ENCODE data around the gene DNPEP.
"Not testable (repeated sequence)": the region's sequence is repeated elsewhere in the genome, so short reads cannot be mapped to it uniquely, and the experiment has no call there.

DNPEP gene

DNA sequence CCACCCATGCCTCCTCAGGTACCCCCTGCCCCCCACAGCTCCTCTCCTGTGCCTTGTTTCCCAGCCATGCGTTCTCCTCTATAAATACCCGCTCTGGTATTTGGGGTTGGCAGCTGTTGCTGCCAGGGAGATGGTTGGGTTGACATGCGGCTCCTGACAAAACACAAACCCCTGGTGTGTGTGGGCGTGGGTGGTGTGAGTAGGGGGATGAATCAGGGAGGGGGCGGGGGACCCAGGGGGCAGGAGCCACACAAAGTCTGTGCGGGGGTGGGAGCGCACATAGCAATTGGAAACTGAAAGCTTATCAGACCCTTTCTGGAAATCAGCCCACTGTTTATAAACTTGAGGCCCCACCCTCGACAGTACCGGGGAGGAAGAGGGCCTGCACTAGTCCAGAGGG lies 29.7 kb upstream of the DNPEP start:
- 77% methylated on average over 9 of the region's 9 CpGs for WGBS
- H3K27me3 ChIP-seq (ENCODE audit: insufficient read depth, low read length): peaks cover 16% of the 10 kb centered on the region
- peaks cover 14% of the 10 kb centered on the region for H3K4me1 ChIP-seq (ENCODE audit: insufficient read depth, low read length)
- no peak overlapping the region for H3K9ac ChIP-seq (ENCODE audit: low read depth, low read length)
- peaks cover 5% of the 10 kb centered on the region; the same call in 1 of the 2 replicates for H3K9me3 ChIP-seq (ENCODE audit: insufficient read depth, low read depth, low read length)
- H3K36me3 ChIP-seq (ENCODE audit: insufficient read depth, low read length): no peaks in the 10 kb centered on the region
- no peak overlapping the region for H3K4me3 ChIP-seq (ENCODE audit: low read length)
- H3K27ac ChIP-seq (ENCODE audit: low read depth, low read length): no peak overlapping the region

DNA sequence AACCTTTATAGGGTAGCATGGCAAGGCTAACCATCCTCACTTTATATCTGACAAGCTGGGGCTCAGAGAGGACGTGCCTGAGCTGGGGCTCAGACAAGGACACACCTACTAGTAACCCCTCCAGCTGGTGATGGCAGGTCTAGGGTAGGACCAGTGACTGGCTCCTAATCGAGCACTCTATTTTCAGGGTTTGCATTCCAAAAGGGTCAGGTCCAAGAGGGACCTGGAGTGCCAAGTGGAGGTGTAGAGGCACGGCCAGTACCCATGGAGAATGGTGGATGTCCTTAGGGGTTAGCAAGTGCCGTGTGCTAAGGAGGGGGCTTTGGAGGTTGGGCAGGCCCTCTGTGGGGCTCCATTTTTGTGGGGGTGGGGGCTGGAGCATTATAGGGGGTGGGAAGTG lies 29.2 kb upstream of the DNPEP start:
- Histone ChIP-seq H3K27ac (ENCODE audit: low read depth, low read length) (peak overlapping the region; percentile 39; the same call in 1 of the 2 replicates), H3K9me3 (ENCODE audit: insufficient read depth, low read depth, low read length) (peaks cover 6% of the 10 kb centered on the region; the same call in 1 of the 2 replicates), H3K4me1 (ENCODE audit: insufficient read depth, low read length) (peaks cover 14% of the 10 kb centered on the region), H3K27me3 (ENCODE audit: insufficient read depth, low read length) (peaks cover 16% of the 10 kb centered on the region), H3K36me3 (ENCODE audit: insufficient read depth, low read length) (no peaks in the 10 kb centered on the region), H3K9ac (ENCODE audit: low read depth, low read length) (no peak overlapping the region), H3K4me3 (ENCODE audit: low read length) (no peak overlapping the region)
- 84% methylated on average over 4 of the region's 4 CpGs for WGBS

GRCh38 chr2:219416235-219416602 lies 28.5 kb upstream of the DNPEP start:
- peak overlapping the region; percentile 39; the same call in 1 of the 2 replicates for H3K27ac ChIP-seq (ENCODE audit: low read depth, low read length)
- no peaks in the 10 kb centered on the region for H3K36me3 ChIP-seq (ENCODE audit: insufficient read depth, low read length)
- no peak overlapping the region for H3K4me3 ChIP-seq (ENCODE audit: low read length)
- peaks cover 6% of the 10 kb centered on the region; the same call in 1 of the 2 replicates for H3K9me3 ChIP-seq (ENCODE audit: insufficient read depth, low read depth, low read length)
- no peak overlapping the region for H3K9ac ChIP-seq (ENCODE audit: low read depth, low read length)
- H3K27me3 ChIP-seq (ENCODE audit: insufficient read depth, low read length): peaks cover 16% of the 10 kb centered on the region
- 20% methylated on average over 3 of the region's 3 CpGs for WGBS
- peaks cover 14% of the 10 kb centered on the region for H3K4me1 ChIP-seq (ENCODE audit: insufficient read depth, low read length)

DNA sequence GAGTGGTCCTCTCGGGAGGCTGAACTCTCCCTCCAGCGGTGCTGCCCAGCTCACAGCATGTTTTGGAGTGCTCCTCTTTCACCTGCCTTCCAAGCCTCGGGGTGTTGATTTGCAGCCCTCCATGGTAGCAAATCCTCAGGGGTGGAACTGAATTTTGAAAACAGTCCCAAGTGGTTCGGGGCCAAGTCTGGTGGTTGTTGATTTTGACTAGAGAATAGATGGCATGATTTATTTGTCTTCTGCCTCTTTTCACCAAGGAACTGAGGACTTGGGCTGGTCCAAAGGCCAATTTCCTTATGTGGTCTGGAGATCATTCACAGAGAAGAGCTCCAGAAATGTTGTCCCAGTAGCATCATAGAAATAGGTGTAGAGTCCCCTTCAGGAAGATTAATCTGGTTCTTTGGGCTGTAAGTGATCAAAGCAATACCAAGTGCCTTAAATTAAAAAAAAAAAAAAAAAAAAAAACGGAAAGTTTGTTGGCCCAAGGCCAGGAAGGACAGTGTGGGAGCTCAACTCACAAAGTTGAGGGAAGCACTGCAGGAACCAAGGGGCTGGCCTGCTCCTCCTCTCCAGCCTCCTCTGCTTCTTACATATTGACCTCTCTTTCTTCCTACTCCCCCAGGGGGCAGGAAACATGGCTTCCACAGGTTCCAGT lies 28.0 kb upstream of the DNPEP start:
- H3K36me3 ChIP-seq (ENCODE audit: insufficient read depth, low read length): no peaks in the 10 kb centered on the region
- H3K4me3 ChIP-seq (ENCODE audit: low read length): no peak overlapping the region
- WGBS: 71% methylated on average over 5 of the region's 5 CpGs
- peaks cover 6% of the 10 kb centered on the region; the same call in 1 of the 2 replicates for H3K9me3 ChIP-seq (ENCODE audit: insufficient read depth, low read depth, low read length)
- H3K27ac ChIP-seq (ENCODE audit: low read depth, low read length): no peak overlapping the region; the same call in 1 of the 2 replicates
- H3K27me3 ChIP-seq (ENCODE audit: insufficient read depth, low read length): peaks cover 16% of the 10 kb centered on the region
- H3K9ac ChIP-seq (ENCODE audit: low read depth, low read length): no peak overlapping the region
- peaks cover 14% of the 10 kb centered on the region for H3K4me1 ChIP-seq (ENCODE audit: insufficient read depth, low read length)

DNA sequence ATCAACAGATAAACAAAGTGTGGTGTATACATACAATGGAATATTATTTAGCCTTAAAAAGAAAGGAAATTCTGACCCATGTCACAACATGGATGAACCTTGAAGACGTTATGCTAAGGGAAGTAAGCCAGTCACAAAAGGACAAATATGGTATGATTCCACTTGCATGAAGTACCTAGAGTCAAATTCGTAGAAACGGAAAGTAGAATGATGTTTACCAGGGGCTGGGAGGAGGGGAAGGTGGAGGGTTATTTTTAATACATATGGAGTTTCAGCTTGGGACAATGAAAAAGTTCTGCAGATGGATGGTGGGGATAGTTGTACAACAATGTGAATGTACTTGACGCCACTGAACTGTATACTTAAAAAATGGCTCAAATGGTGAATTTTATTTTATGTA lies 27.1 kb upstream of the DNPEP start:
- Histone ChIP-seq H3K9ac (ENCODE audit: low read depth, low read length) (no peak overlapping the region), H3K36me3 (ENCODE audit: insufficient read depth, low read length) (no peaks in the 10 kb centered on the region), H3K9me3 (ENCODE audit: insufficient read depth, low read depth, low read length) (peaks cover 6% of the 10 kb centered on the region; the same call in 1 of the 2 replicates), H3K4me1 (ENCODE audit: insufficient read depth, low read length) (peaks cover 14% of the 10 kb centered on the region), H3K4me3 (ENCODE audit: low read length) (no peak overlapping the region), H3K27ac (ENCODE audit: low read depth, low read length) (no peak overlapping the region), H3K27me3 (ENCODE audit: insufficient read depth, low read length) (peaks cover 13% of the 10 kb centered on the region)
- 93% methylated on average over 4 of the region's 4 CpGs for WGBS

DNA sequence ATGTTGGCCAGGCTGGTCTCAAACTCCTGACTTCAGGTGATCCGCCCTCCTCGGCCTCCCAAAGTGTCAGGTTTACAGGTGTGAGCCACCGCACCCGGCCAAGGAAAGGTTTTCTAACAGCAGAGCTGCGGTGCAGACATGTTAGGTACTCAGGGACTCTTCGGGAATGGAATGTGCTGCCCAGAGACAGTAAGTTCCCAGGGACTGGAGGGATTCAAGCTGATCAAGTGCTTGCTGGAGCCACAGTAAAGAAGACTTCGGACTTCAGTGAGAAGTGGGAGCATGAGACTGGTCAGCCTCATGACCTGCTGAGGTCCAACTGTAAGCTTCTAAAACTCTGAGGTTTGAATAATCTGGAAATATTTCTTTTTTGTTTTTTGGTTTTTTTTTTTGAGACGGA lies 22.7 kb upstream of the DNPEP start:
- Histone ChIP-seq H3K36me3 (ENCODE audit: insufficient read depth, low read length) (no peaks in the 10 kb centered on the region), H3K9ac (ENCODE audit: low read depth, low read length) (no peak overlapping the region), H3K4me1 (ENCODE audit: insufficient read depth, low read length) (no peaks in the 10 kb centered on the region; the same call in 1 of the 2 replicates), H3K9me3 (ENCODE audit: insufficient read depth, low read depth, low read length) (peaks cover 6% of the 10 kb centered on the region; the same call in 1 of the 2 replicates), H3K27ac (ENCODE audit: low read depth, low read length) (no peak overlapping the region), H3K4me3 (ENCODE audit: low read length) (no peak overlapping the region), H3K27me3 (ENCODE audit: insufficient read depth, low read length) (no peaks in the 10 kb centered on the region)
- 94% methylated on average over 8 of the region's 8 CpGs for WGBS

- WGBS: 92% methylated on average over 5 of the region's 5 CpGs
- Histone ChIP-seq H3K9ac (ENCODE audit: low read depth, low read length) (no peak overlapping the region), H3K4me3 (ENCODE audit: low read length) (no peak overlapping the region)
These were observed 21.9 kb upstream of the DNPEP start for GRCh38 chr2:219409619-219410018.

GRCh38 chr2:219408631-219409030 lies 20.9 kb upstream of the DNPEP start:
- Histone ChIP-seq H3K27me3 (ENCODE audit: insufficient read depth, low read length) (no peaks in the 10 kb centered on the region), H3K4me1 (ENCODE audit: insufficient read depth, low read length) (peaks cover 6% of the 10 kb centered on the region; the same call in 1 of the 2 replicates), H3K27ac (ENCODE audit: low read depth, low read length) (no peak overlapping the region), H3K9ac (ENCODE audit: low read depth, low read length) (no peak overlapping the region), H3K36me3 (ENCODE audit: insufficient read depth, low read length) (no peaks in the 10 kb centered on the region), H3K4me3 (ENCODE audit: low read length) (no peak overlapping the region), H3K9me3 (ENCODE audit: insufficient read depth, low read depth, low read length) (peaks cover 6% of the 10 kb centered on the region; the same call in 1 of the 2 replicates)
- WGBS: 88% methylated on average over 8 of the region's 8 CpGs

More at GRCh38 chr2:219409619-219410018, 21.9 kb upstream of the DNPEP start:
- peaks cover 3% of the 10 kb centered on the region; the same call in 1 of the 2 replicates for H3K4me1 ChIP-seq (ENCODE audit: insufficient read depth, low read length)
- H3K9me3 ChIP-seq (ENCODE audit: insufficient read depth, low read depth, low read length): peaks cover 6% of the 10 kb centered on the region; the same call in 1 of the 2 replicates
- no peaks in the 10 kb centered on the region for H3K36me3 ChIP-seq (ENCODE audit: insufficient read depth, low read length)
- no peak overlapping the region for H3K27ac ChIP-seq (ENCODE audit: low read depth, low read length)
- no peaks in the 10 kb centered on the region for H3K27me3 ChIP-seq (ENCODE audit: insufficient read depth, low read length)

DNA sequence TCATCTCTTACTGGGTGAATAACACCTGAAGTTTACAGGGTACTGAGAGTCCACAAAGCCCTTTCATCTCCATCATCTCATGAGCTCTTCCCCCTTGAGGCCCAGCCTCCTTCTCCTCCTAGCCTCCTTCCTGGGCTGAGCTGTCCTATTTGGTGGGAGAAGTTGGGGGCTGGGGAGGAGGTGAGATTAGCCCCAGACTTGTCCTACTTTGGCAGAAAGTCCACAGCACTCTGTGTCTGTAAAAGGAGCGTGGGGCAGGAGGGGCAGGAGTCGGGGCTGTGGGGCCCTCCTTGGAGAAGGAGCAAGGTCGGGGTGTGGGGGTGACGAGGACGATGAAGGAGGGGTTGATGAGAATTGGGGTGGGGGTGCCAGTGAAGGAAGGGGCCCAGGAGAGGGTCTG lies 20.5 kb upstream of the DNPEP start:
- WGBS: 94% methylated on average over 5 of the region's 5 CpGs
- no peaks in the 10 kb centered on the region for H3K27me3 ChIP-seq (ENCODE audit: insufficient read depth, low read length)
- H3K9me3 ChIP-seq (ENCODE audit: insufficient read depth, low read depth, low read length): peaks cover 6% of the 10 kb centered on the region; the same call in 1 of the 2 replicates
- no peak overlapping the region for H3K9ac ChIP-seq (ENCODE audit: low read depth, low read length)
- H3K4me1 ChIP-seq (ENCODE audit: insufficient read depth, low read length): peaks cover 6% of the 10 kb centered on the region; the same call in 1 of the 2 replicates
- no peak overlapping the region for H3K27ac ChIP-seq (ENCODE audit: low read depth, low read length)
- no peak overlapping the region for H3K4me3 ChIP-seq (ENCODE audit: low read length)
- no peaks in the 10 kb centered on the region for H3K36me3 ChIP-seq (ENCODE audit: insufficient read depth, low read length)

DNA sequence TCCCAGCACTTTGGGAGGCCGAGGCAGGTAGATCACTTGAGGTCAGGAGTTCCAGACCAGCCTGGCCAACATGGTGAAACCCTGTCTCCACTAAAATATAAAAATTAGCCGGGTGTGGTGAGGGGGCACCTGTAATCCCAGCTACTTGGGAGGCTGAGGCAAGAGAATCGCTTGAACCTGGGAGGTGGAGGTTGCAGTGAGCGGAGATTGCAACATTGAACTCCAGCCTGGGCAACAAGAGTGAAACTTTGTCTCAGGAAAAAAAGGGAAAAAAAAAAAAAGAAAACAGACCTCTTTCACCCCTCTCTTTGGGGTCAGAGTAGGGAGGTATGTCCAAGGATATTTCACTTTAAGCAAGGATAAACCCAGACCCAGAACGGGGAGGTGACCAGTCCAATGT lies 19.6 kb upstream of the DNPEP start:
- peaks cover 11% of the 10 kb centered on the region for H3K4me1 ChIP-seq (ENCODE audit: insufficient read depth, low read length)
- H3K9ac ChIP-seq (ENCODE audit: low read depth, low read length); H3K9me3 ChIP-seq (ENCODE audit: insufficient read depth, low read depth, low read length); H3K4me3 ChIP-seq (ENCODE audit: low read length); H3K27me3 ChIP-seq (ENCODE audit: insufficient read depth, low read length); H3K36me3 ChIP-seq (ENCODE audit: insufficient read depth, low read length); H3K27ac ChIP-seq (ENCODE audit: low read depth, low read length): not testable (repeated sequence)
- 70% methylated on average over 5 of the region's 5 CpGs for WGBS

DNA sequence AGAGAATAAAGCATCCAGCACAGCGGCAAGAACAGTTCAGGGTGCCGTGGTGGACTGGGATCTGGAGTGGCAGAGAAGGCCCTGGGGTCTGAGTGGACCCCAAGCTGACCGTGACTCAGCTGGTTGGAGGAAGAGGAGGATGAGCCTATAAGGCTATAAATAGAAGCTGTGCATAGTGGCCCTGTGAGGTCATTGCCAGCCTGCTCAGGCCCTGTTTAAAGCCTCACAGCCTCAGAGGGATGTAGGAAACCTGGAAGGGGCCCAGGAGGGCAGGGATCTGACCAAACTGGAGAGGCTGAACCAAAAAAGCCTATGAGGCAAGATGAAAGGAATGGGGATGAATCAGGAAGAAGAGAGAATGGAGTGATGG lies 19.1 kb upstream of the DNPEP start:
- no peaks in the 10 kb centered on the region for H3K27me3 ChIP-seq (ENCODE audit: insufficient read depth, low read length)
- no peak overlapping the region for H3K4me3 ChIP-seq (ENCODE audit: low read length)
- WGBS: 88% methylated on average over 3 of the region's 3 CpGs
- H3K36me3 ChIP-seq (ENCODE audit: insufficient read depth, low read length): no peaks in the 10 kb centered on the region
- H3K4me1 ChIP-seq (ENCODE audit: insufficient read depth, low read length): peaks cover 15% of the 10 kb centered on the region
- H3K27ac ChIP-seq (ENCODE audit: low read depth, low read length): no peak overlapping the region
- no peaks in the 10 kb centered on the region for H3K9me3 ChIP-seq (ENCODE audit: insufficient read depth, low read depth, low read length)
- H3K9ac ChIP-seq (ENCODE audit: low read depth, low read length): no peak overlapping the region
